ENCODE measurements around the gene ATR. TPM values are rescaled to one million over a fixed set of nuclear protein-coding genes. Genes with fewer than 3 reads are reported as not detected.
"Not testable (repeated sequence)": the region's sequence is repeated elsewhere in the genome, so short reads cannot be mapped to it uniquely, and the experiment has no call there.

Gene ATR
- total and polyA plus RNA-seq, 11 donors, result 5.4 to 17.0 (median 11.0) TPM

- no peaks in the 10 kb centered on the region for H3K27me3 ChIP-seq
- H3K27ac ChIP-seq, result no peak overlapping the region
- TF ChIP-seq CTCF (IDR thresholded peaks at IDR 0.05) (no peak), POLR2A (IDR thresholded peaks at IDR 0.05) (no peak)
- intact Hi-C loops (cut with DNase I), result no loop called here
- H3K4me1 ChIP-seq, result no peaks in the 10 kb centered on the region
- H3K9me3 ChIP-seq, result no peaks in the 10 kb centered on the region
- ATAC-seq (no peak), DNase-seq (no peak)
- H3K4me3 ChIP-seq, result no peak overlapping the region
- WGBS, 4 donors, result 87 to 93% (median 92%) methylated on average over 3 of the region's 3 CpGs
- peaks cover 0 to 63% (median 51%) of the 10 kb centered on the region in 9 donors for H3K36me3 ChIP-seq
These were observed 12.4 kb downstream of the ATR start for GRCh38 chr3:142566096-142566495.

GRCh38 chr3:142563496-142563997 is 15.0 kb downstream of the ATR start:
- ATAC-seq, result no peak
- no peak for TF ChIP-seq CTCF (IDR thresholded peaks at IDR 0.05)
- no peak for TF ChIP-seq POLR2A (IDR thresholded peaks at IDR 0.05)
- Histone ChIP-seq H3K36me3 (peaks cover 0 to 81% (median 74%) of the 10 kb centered on the region in 9 donors), H3K9me3 (no peaks in the 10 kb centered on the region), H3K4me1 (no peaks in the 10 kb centered on the region), H3K27me3 (no peaks in the 10 kb centered on the region), H3K27ac (no peak overlapping the region), H3K4me3 (no peak overlapping the region)
- intact Hi-C loops (cut with DNase I), result no loop called here
- DNase-seq, result no peak
- 93 to 96% (median 96%) methylated on average over 4 of the region's 4 CpGs for WGBS, 4 donors

GRCh38 chr3:142560118-142560517 is 18.4 kb downstream of the ATR start:
- Histone ChIP-seq H3K4me3 (no peak overlapping the region), H3K27me3 (no peaks in the 10 kb centered on the region), H3K36me3 (peaks cover 0 to 100% (median 97%) of the 10 kb centered on the region in 9 donors), H3K4me1 (no peaks in the 10 kb centered on the region), H3K9me3 (no peaks in the 10 kb centered on the region), H3K27ac (no peak overlapping the region)
- DNase-seq (no peak), ATAC-seq (no peak)
- intact Hi-C loops (cut with DNase I), result no loop called here
- TF ChIP-seq POLR2A (IDR thresholded peaks at IDR 0.05) (no peak), CTCF (IDR thresholded peaks at IDR 0.05) (no peak)

- peaks cover 4 to 100% (median 98%) of the 10 kb centered on the region in 9 donors for H3K36me3 ChIP-seq
- no peak for TF ChIP-seq POLR2A (IDR thresholded peaks at IDR 0.05)
- TF ChIP-seq CTCF (IDR thresholded peaks at IDR 0.05), result no peak
- H3K27ac ChIP-seq, result no peak overlapping the region
- no peak for ATAC-seq
- H3K9me3 ChIP-seq, result peaks cover 0 to 5% (median 0%) of the 10 kb centered on the region in 12 donors
- intact Hi-C loops (cut with DNase I), result no loop called here
- H3K4me1 ChIP-seq, result no peaks in the 10 kb centered on the region
- 97% methylated on average over 1 of the region's 1 CpG for WGBS, 4 donors
- no peak for DNase-seq
- no peaks in the 10 kb centered on the region for H3K27me3 ChIP-seq
- no peak overlapping the region for H3K4me3 ChIP-seq
These were observed 24.8 kb downstream of the ATR start for GRCh38 chr3:142553741-142554140.

- H3K4me1 ChIP-seq; H3K27ac ChIP-seq; intact Hi-C loops (cut with DNase I); DNase-seq; H3K4me3 ChIP-seq; H3K9me3 ChIP-seq; H3K27me3 ChIP-seq; ATAC-seq: not testable (repeated sequence)
- peaks cover 4 to 100% (median 98%) of the 10 kb centered on the region in 9 donors for H3K36me3 ChIP-seq
- 89 to 98% (median 96%) methylated on average over 1 of the region's 1 CpG for WGBS, 4 donors
These were observed 26.0 kb downstream of the ATR start for GRCh38 chr3:142552579-142552978.

Measured in heart left ventricle (tissue), 16 donors.